Esophagus squamous epithelium (tissue), 5 donors: ENCODE results near the gene TMIE. TPM values are rescaled to one million over a fixed set of nuclear protein-coding genes. Genes with fewer than 3 reads are reported as not detected.

Source experiments
- DNase-seq: peaks from one replicate; lab custom pipeline; 2025; lab: John Stamatoyannopoulos, UW
- H3K27ac ChIP-seq, 4 donors: fragments of 200-600 bp; sonication (generic); one replicate each; pipeline ENCODE4 v1.5.1; 2016 to 2019; ENCODE audit warnings: mild to moderate bottlenecking in 1 of 4
- H3K27me3 ChIP-seq, 4 donors: fragments of 200-600 bp; sonication (generic); 1 replicate in 3 of 4; 2 replicates in 1 of 4; pipeline versions ENCODE4 v1.5.1 to v1.6.0; 2017 to 2021; ENCODE audit warnings: antibody characterized with exemption in 1 of 4
- H3K36me3 ChIP-seq, 3 donors: fragments of 200-600 bp; sonication (generic); one replicate each; pipeline ENCODE4 v1.5.1; 2016 to 2019
- H3K4me1 ChIP-seq, 3 donors: fragments of 200-600 bp; sonication (generic); one replicate each; pipeline ENCODE4 v1.5.1; 2017 to 2019
- H3K4me3 ChIP-seq, 4 donors: fragments of 200-600 bp; sonication (generic); 1 replicate in 3 of 4; 2 replicates in 1 of 4; pipeline ENCODE4 v1.5.1; 2016 to 2019; ENCODE audit warnings: mild to moderate bottlenecking in 2 of 4, moderate library complexity in 1 of 4
- H3K9me3 ChIP-seq, 3 donors: fragments of 200-600 bp; sonication (generic); one replicate each; pipeline ENCODE4 v1.5.1; 2016 to 2019
- POLR2A ChIP-seq, 4 donors: fragments of 450-650 bp; IDR thresholded peaks; one replicate each; pipeline ENCODE4 v1.6.1; 2017; ENCODE audit warnings: antibody characterized with exemption in 4 of 4, mild to moderate bottlenecking in 4 of 4, moderate library complexity in 3 of 4
- WGBS, 2 donors: methylation state at CpG; one replicate each; pipeline ENCODE4 v1.1.5; 2018; 5-methylcytosine and 5-hydroxymethylcytosine counted together
- intact Hi-C: fragments of 100-400 bp; cut with DNase I; formaldehyde crosslinking; loops from one replicate; pipeline ENCODE4 v1.15.0; 2022
- total RNA-seq, 4 donors: library from RNA; depleted of rRNA; stranded (reverse); fragments of >200 nt; gene quantifications; one replicate each; pipeline ENCODE4 v1.1.0, GENCODE V29; 2016
- TF ChIP-seq, protein P1 (sequence below), 6 experiments: fragments of 450-650 bp in 4 of 6; fragments of 200-600 bp in 2 of 6; sonication (generic) in 2 of 6; IDR thresholded peaks; one replicate each; pipeline ENCODE4 v1.5.1; 2016 to 2019; ENCODE audit warnings: antibody characterized with exemption in 6 of 6, mild to moderate bottlenecking in 4 of 6, moderate library complexity in 4 of 6
- donor health status: DM: yes; HTN: yes; CAD: no.

Gene TMIE
- total RNA-seq, 4 donors from 2014 or later: 0.18 to 1.1 (median 0.61) TPM

DNA sequence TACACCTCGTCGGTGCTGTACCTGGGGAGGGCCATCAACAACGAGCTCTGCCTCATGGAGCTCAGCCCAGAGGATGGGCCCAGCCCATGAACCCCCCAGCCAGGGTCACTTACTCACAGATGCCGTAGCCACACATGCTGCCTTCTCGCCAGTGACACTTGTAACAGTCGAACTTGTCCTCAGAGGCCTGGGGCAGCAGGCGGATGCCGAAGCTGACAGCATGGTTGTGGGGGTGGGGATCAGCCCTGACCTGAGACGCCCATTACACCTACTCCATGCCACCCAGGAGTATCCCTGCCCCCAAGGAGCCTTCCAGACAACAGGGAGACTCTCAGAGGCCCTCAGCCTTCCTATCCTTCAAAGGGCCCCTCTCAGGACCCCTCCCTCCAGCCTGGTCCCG lies 19.8 kb upstream of the TMIE start:
- H3K4me1 ChIP-seq: peaks cover 0 to 11% (median 0%) of the 10 kb centered on the region in 3 donors
- 63 to 65% methylated on average over 2 to 4 of the region's 10 CpGs for WGBS, 2 donors
- DNase-seq: no peak
- no peaks in the 10 kb centered on the region for H3K9me3 ChIP-seq
- TF ChIP-seq, protein P1, sequence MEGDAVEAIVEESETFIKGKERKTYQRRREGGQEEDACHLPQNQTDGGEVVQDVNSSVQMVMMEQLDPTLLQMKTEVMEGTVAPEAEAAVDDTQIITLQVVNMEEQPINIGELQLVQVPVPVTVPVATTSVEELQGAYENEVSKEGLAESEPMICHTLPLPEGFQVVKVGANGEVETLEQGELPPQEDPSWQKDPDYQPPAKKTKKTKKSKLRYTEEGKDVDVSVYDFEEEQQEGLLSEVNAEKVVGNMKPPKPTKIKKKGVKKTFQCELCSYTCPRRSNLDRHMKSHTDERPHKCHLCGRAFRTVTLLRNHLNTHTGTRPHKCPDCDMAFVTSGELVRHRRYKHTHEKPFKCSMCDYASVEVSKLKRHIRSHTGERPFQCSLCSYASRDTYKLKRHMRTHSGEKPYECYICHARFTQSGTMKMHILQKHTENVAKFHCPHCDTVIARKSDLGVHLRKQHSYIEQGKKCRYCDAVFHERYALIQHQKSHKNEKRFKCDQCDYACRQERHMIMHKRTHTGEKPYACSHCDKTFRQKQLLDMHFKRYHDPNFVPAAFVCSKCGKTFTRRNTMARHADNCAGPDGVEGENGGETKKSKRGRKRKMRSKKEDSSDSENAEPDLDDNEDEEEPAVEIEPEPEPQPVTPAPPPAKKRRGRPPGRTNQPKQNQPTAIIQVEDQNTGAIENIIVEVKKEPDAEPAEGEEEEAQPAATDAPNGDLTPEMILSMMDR (IDR thresholded peaks at IDR 0.05): no peak
- TF ChIP-seq POLR2A (IDR thresholded peaks at IDR 0.05): no peak
- intact Hi-C loops: no loop called here
- no peak overlapping the region for H3K27ac ChIP-seq
- no peak overlapping the region for H3K4me3 ChIP-seq
- H3K27me3 ChIP-seq: no peaks in the 10 kb centered on the region
- peaks cover 13 to 100% (median 41%) of the 10 kb centered on the region in 3 donors for H3K36me3 ChIP-seq

DNA sequence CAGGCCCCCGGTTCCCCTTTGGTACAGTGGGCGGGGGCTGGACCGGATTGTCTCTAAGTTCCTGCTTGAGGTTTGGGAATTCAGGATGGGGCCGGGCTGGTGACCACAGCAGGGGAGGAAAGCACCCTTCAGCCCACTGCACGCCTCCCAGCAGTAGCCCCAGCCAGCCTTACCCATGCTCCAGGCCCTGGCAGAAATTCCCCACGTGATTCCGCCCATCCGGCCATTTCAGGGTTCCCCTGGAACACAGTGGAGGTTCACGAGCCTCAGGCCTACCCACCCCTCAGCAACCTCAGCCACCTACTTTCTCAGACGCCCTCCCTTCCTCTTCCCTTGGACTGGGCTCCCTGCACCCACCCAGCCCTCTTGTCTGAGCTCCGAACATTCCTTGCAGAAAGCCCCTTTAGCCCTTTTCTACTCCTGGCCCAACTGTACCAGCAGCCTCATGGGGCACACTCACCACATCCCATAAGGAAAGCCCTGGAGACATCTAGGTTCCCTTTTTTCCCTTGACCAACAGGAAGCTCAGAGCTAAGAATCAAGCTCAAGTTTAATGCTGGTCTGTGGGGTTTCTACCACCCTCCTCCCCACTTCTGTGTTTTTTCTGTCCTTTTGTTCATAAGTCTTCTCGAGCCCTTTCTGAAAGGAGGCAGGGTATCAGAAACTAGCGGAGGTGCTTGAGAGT lies 19.2 kb upstream of the TMIE start:
- no peak for TF ChIP-seq POLR2A (IDR thresholded peaks at IDR 0.05)
- TF ChIP-seq, protein P1 (IDR thresholded peaks at IDR 0.05): no peak
- H3K36me3 ChIP-seq: peaks cover 13 to 100% (median 46%) of the 10 kb centered on the region in 3 donors
- 86 to 88% methylated on average over 8 to 10 of the region's 13 CpGs for WGBS, 2 donors

DNA sequence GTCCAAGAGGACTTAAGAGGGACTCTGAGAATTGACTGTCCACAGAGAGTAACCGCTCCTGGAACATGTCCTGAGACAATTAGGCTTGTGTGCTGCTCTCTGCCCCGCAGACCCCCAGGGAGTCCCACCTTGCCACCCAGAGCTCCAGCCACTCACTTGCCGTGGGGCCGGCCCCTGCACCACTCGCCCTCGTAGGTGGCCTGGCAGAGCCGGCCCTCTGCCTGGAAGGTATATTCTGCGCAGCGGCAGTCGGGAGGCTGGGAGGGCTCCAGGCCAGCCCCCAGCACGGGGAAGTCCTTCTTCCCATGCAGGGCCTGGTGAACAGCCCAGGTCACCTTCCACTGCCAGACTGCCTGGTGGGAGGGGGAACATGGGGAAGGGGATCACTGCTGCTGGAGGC lies 18.2 kb upstream of the TMIE start:
- Histone ChIP-seq H3K36me3 (peaks cover 13 to 100% (median 47%) of the 10 kb centered on the region in 3 donors), H3K4me1 (no peaks in the 10 kb centered on the region), H3K27ac (no peak overlapping the region), H3K27me3 (no peaks in the 10 kb centered on the region), H3K9me3 (no peaks in the 10 kb centered on the region), H3K4me3 (no peak overlapping the region)
- no peak for DNase-seq
- TF ChIP-seq POLR2A (IDR thresholded peaks at IDR 0.05): no peak
- TF ChIP-seq, protein P1 (IDR thresholded peaks at IDR 0.05): no peak
- intact Hi-C loops: no loop called here
- 67 to 85% methylated on average over 1 to 7 of the region's 11 CpGs for WGBS, 2 donors

More for the DNA sequence above, 19.2 kb upstream of the TMIE start:
- intact Hi-C loops: no loop called here
- Histone ChIP-seq H3K27me3 (no peaks in the 10 kb centered on the region), H3K9me3 (no peaks in the 10 kb centered on the region), H3K27ac (no peak overlapping the region), H3K4me3 (no peak overlapping the region), H3K4me1 (peaks cover 0 to 5% (median 0%) of the 10 kb centered on the region in 3 donors)
- no peak for DNase-seq

DNA sequence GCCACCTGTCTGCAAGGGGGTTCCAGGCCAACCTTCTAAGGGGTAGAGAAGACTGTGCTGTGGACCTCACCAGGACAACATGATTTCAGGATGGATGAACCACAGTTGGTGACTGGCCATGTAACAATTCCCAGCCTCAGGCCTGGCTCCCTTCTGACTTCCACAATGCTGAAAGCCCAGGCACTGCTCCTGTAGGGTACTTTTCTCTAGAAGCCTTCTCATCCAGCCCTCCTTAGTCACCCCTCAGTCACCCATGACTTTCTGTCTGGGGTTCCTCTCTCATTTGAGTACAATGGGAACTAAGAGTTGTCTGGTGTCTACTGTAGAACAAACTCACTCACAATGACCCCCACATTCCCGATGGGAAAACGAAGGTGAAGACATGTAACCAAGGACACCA lies 16.3 kb upstream of the TMIE start:
- Histone ChIP-seq H3K4me1 (peaks cover 0 to 15% (median under 1%) of the 10 kb centered on the region in 3 donors), H3K4me3 (no peak overlapping the region), H3K27me3 (no peaks in the 10 kb centered on the region), H3K36me3 (peaks cover 13 to 97% (median 51%) of the 10 kb centered on the region in 3 donors), H3K9me3 (no peaks in the 10 kb centered on the region), H3K27ac (no peak overlapping the region)
- 100% methylated on average over 2 of the region's 2 CpGs for WGBS, 2 donors
- DNase-seq: no peak
- intact Hi-C loops: no loop called here
- no peak for TF ChIP-seq POLR2A (IDR thresholded peaks at IDR 0.05)
- TF ChIP-seq, protein P1 (IDR thresholded peaks at IDR 0.05): no peak

DNA sequence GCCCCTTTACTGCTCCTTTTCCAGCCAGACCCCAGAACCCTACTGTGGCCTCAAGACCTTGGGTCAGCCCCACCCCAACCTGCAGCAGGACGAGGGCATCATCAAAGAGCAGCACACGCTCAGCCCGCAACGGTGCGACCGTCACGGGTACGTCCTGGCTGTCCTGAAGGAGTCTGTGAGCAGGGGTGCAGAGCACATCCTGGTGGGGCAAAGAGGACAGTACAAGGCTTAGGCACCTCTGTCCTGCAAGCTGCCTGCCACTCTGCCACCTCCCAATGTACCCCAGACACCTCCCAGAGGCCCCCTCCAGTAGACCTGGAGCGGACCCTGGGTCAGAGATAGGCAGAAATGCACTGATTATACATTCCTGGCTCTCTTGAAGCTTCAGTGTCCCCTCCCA lies 15.7 kb upstream of the TMIE start:
- no peak overlapping the region for H3K27ac ChIP-seq
- no peaks in the 10 kb centered on the region for H3K9me3 ChIP-seq
- no peak for TF ChIP-seq POLR2A (IDR thresholded peaks at IDR 0.05)
- TF ChIP-seq, protein P1 (IDR thresholded peaks at IDR 0.05): no peak
- intact Hi-C loops: no loop called here
- H3K36me3 ChIP-seq: peaks cover 13 to 92% (median 51%) of the 10 kb centered on the region in 3 donors
- H3K27me3 ChIP-seq: no peaks in the 10 kb centered on the region
- H3K4me3 ChIP-seq: no peak overlapping the region
- no peak for DNase-seq
- 100% methylated on average over 1 of the region's 9 CpGs for WGBS, 2 donors
- H3K4me1 ChIP-seq: peaks cover 3 to 20% (median 6%) of the 10 kb centered on the region in 3 donors
